ENCODE results near the gene FRMD4B.

FRMD4B gene

GRCh38 chr3:69142797-69143454 lies 243.0 kb downstream of the FRMD4B start:
- Histone ChIP-seq H3K36me3 (ENCODE audit: insufficient read depth, low read depth, low read length) (no peaks in the 10 kb centered on the region), H3K9me3 (ENCODE audit: insufficient read depth, low read depth, low read length) (no peaks in the 10 kb centered on the region), H3K4me3 (ENCODE audit: low read length) (no peak overlapping the region), H3K9ac (ENCODE audit: low read depth, low read length) (no peak overlapping the region), H3K27ac (ENCODE audit: low read length) (no peak overlapping the region), H3K27me3 (ENCODE audit: insufficient read depth, low read length) (peaks cover 90% of the 10 kb centered on the region), H3K4me1 (ENCODE audit: insufficient read depth, low read length) (peaks cover 7% of the 10 kb centered on the region; the same call in 1 of the 2 replicates)

- no peak overlapping the region for H3K9ac ChIP-seq (ENCODE audit: low read depth, low read length)
- H3K36me3 ChIP-seq (ENCODE audit: insufficient read depth, low read depth, low read length): no peaks in the 10 kb centered on the region
- peaks cover 7% of the 10 kb centered on the region; the same call in 1 of the 2 replicates for H3K4me1 ChIP-seq (ENCODE audit: insufficient read depth, low read length)
- no peak overlapping the region for H3K4me3 ChIP-seq (ENCODE audit: low read length)
- H3K27ac ChIP-seq (ENCODE audit: low read length): no peak overlapping the region
- no peaks in the 10 kb centered on the region for H3K9me3 ChIP-seq (ENCODE audit: insufficient read depth, low read depth, low read length)
- peaks cover 87% of the 10 kb centered on the region for H3K27me3 ChIP-seq (ENCODE audit: insufficient read depth, low read length)
These were observed 243.8 kb downstream of the FRMD4B start for GRCh38 chr3:69142090-69142489.

GRCh38 chr3:69141313-69141712 lies 244.6 kb downstream of the FRMD4B start:
- Histone ChIP-seq H3K9me3 (ENCODE audit: insufficient read depth, low read depth, low read length) (no peaks in the 10 kb centered on the region), H3K9ac (ENCODE audit: low read depth, low read length) (no peak overlapping the region), H3K4me3 (ENCODE audit: low read length) (no peak overlapping the region), H3K27me3 (ENCODE audit: insufficient read depth, low read length) (peaks cover 84% of the 10 kb centered on the region), H3K27ac (ENCODE audit: low read length) (no peak overlapping the region), H3K36me3 (ENCODE audit: insufficient read depth, low read depth, low read length) (no peaks in the 10 kb centered on the region), H3K4me1 (ENCODE audit: insufficient read depth, low read length) (peaks cover 7% of the 10 kb centered on the region; the same call in 1 of the 2 replicates)

GRCh38 chr3:69137412-69137811 lies 248.5 kb downstream of the FRMD4B start:
- Histone ChIP-seq H3K9ac (ENCODE audit: low read depth, low read length) (no peak overlapping the region), H3K27me3 (ENCODE audit: insufficient read depth, low read length) (peaks cover 50% of the 10 kb centered on the region), H3K4me3 (ENCODE audit: low read length) (no peak overlapping the region), H3K9me3 (ENCODE audit: insufficient read depth, low read depth, low read length) (no peaks in the 10 kb centered on the region), H3K27ac (ENCODE audit: low read length) (no peak overlapping the region), H3K36me3 (ENCODE audit: insufficient read depth, low read depth, low read length) (no peaks in the 10 kb centered on the region), H3K4me1 (ENCODE audit: insufficient read depth, low read length) (no peaks in the 10 kb centered on the region)

- Histone ChIP-seq H3K27ac (ENCODE audit: low read length) (no peak overlapping the region), H3K4me1 (ENCODE audit: insufficient read depth, low read length) (no peaks in the 10 kb centered on the region), H3K9ac (ENCODE audit: low read depth, low read length) (no peak overlapping the region), H3K36me3 (ENCODE audit: insufficient read depth, low read depth, low read length) (no peaks in the 10 kb centered on the region), H3K4me3 (ENCODE audit: low read length) (no peak overlapping the region), H3K9me3 (ENCODE audit: insufficient read depth, low read depth, low read length) (no peaks in the 10 kb centered on the region), H3K27me3 (ENCODE audit: insufficient read depth, low read length) (peaks cover 46% of the 10 kb centered on the region; the same call in 1 of the 2 replicates)
These were observed 248.9 kb downstream of the FRMD4B start for GRCh38 chr3:69137005-69137404.

GRCh38 chr3:69130689-69131088 lies 255.2 kb downstream of the FRMD4B start:
- no peaks in the 10 kb centered on the region for H3K27me3 ChIP-seq (ENCODE audit: insufficient read depth, low read length)
- H3K9ac ChIP-seq (ENCODE audit: low read depth, low read length): no peak overlapping the region
- no peak overlapping the region for H3K27ac ChIP-seq (ENCODE audit: low read length)
- no peaks in the 10 kb centered on the region for H3K4me1 ChIP-seq (ENCODE audit: insufficient read depth, low read length)
- H3K4me3 ChIP-seq (ENCODE audit: low read length): no peak overlapping the region
- H3K9me3 ChIP-seq (ENCODE audit: insufficient read depth, low read depth, low read length): no peaks in the 10 kb centered on the region
- no peaks in the 10 kb centered on the region for H3K36me3 ChIP-seq (ENCODE audit: insufficient read depth, low read depth, low read length)

GRCh38 chr3:69129531-69129930 lies 256.4 kb downstream of the FRMD4B start:
- H3K4me1 ChIP-seq (ENCODE audit: insufficient read depth, low read length): no peaks in the 10 kb centered on the region
- no peak overlapping the region for H3K9ac ChIP-seq (ENCODE audit: low read depth, low read length)
- H3K9me3 ChIP-seq (ENCODE audit: insufficient read depth, low read depth, low read length): no peaks in the 10 kb centered on the region
- H3K4me3 ChIP-seq (ENCODE audit: low read length): no peak overlapping the region
- no peaks in the 10 kb centered on the region for H3K36me3 ChIP-seq (ENCODE audit: insufficient read depth, low read depth, low read length)
- H3K27ac ChIP-seq (ENCODE audit: low read length): no peak overlapping the region
- H3K27me3 ChIP-seq (ENCODE audit: insufficient read depth, low read length): no peaks in the 10 kb centered on the region

GRCh38 chr3:69128509-69128908 lies 257.4 kb downstream of the FRMD4B start:
- H3K27ac ChIP-seq (ENCODE audit: low read length): no peak overlapping the region
- H3K4me1 ChIP-seq (ENCODE audit: insufficient read depth, low read length): no peaks in the 10 kb centered on the region
- no peak overlapping the region for H3K9ac ChIP-seq (ENCODE audit: low read depth, low read length)
- no peak overlapping the region for H3K4me3 ChIP-seq (ENCODE audit: low read length)
- no peaks in the 10 kb centered on the region for H3K36me3 ChIP-seq (ENCODE audit: insufficient read depth, low read depth, low read length)
- H3K27me3 ChIP-seq (ENCODE audit: insufficient read depth, low read length): no peaks in the 10 kb centered on the region
- no peaks in the 10 kb centered on the region for H3K9me3 ChIP-seq (ENCODE audit: insufficient read depth, low read depth, low read length)

GRCh38 chr3:69126999-69127398 lies 258.9 kb downstream of the FRMD4B start:
- Histone ChIP-seq H3K4me1 (ENCODE audit: insufficient read depth, low read length) (no peaks in the 10 kb centered on the region), H3K27ac (ENCODE audit: low read length) (no peak overlapping the region), H3K9ac (ENCODE audit: low read depth, low read length) (no peak overlapping the region)

GRCh38 chr3:69126216-69126615 lies 259.7 kb downstream of the FRMD4B start:
- no peaks in the 10 kb centered on the region for H3K4me1 ChIP-seq (ENCODE audit: insufficient read depth, low read length)

More at GRCh38 chr3:69126999-69127398, 258.9 kb downstream of the FRMD4B start:
- no peaks in the 10 kb centered on the region for H3K27me3 ChIP-seq (ENCODE audit: insufficient read depth, low read length)
- no peaks in the 10 kb centered on the region for H3K9me3 ChIP-seq (ENCODE audit: insufficient read depth, low read depth, low read length)
- H3K4me3 ChIP-seq (ENCODE audit: low read length): no peak overlapping the region
- no peaks in the 10 kb centered on the region for H3K36me3 ChIP-seq (ENCODE audit: insufficient read depth, low read depth, low read length)

GRCh38 chr3:69122403-69122802 lies 263.5 kb downstream of the FRMD4B start, which contains the start of gene LMOD3:
Gene LMOD3 (minus strand): TSS chr3:69122595. CDS start chr3:69122386, 209 bp downstream.
- Histone ChIP-seq H3K4me3 (ENCODE audit: low read length) (no peak within 1 kb of the TSS), H3K36me3 (ENCODE audit: insufficient read depth, low read depth, low read length) (no peaks in the 10 kb centered on the region), H3K9ac (ENCODE audit: low read depth, low read length) (no peak within 1 kb of the TSS), H3K27me3 (ENCODE audit: insufficient read depth, low read length) (no peaks in the 10 kb centered on the region), H3K27ac (ENCODE audit: low read length) (no peak within 1 kb of the TSS), H3K4me1 (ENCODE audit: insufficient read depth, low read length) (no peaks in the 10 kb centered on the region), H3K9me3 (ENCODE audit: insufficient read depth, low read depth, low read length) (no peaks in the 10 kb centered on the region)

More at GRCh38 chr3:69126216-69126615, 259.7 kb downstream of the FRMD4B start:
- H3K9me3 ChIP-seq (ENCODE audit: insufficient read depth, low read depth, low read length): no peaks in the 10 kb centered on the region
- H3K27ac ChIP-seq (ENCODE audit: low read length): no peak overlapping the region
- no peak overlapping the region for H3K4me3 ChIP-seq (ENCODE audit: low read length)
- H3K27me3 ChIP-seq (ENCODE audit: insufficient read depth, low read length): no peaks in the 10 kb centered on the region
- H3K9ac ChIP-seq (ENCODE audit: low read depth, low read length): no peak overlapping the region
- H3K36me3 ChIP-seq (ENCODE audit: insufficient read depth, low read depth, low read length): no peaks in the 10 kb centered on the region

GRCh38 chr3:69121950-69122349 lies 263.9 kb downstream of the FRMD4B start:
- H3K27ac ChIP-seq (ENCODE audit: low read length): no peak overlapping the region
- H3K36me3 ChIP-seq (ENCODE audit: insufficient read depth, low read depth, low read length): no peaks in the 10 kb centered on the region
- no peak overlapping the region for H3K9ac ChIP-seq (ENCODE audit: low read depth, low read length)
- H3K27me3 ChIP-seq (ENCODE audit: insufficient read depth, low read length): no peaks in the 10 kb centered on the region
- H3K9me3 ChIP-seq (ENCODE audit: insufficient read depth, low read depth, low read length): no peaks in the 10 kb centered on the region
- no peaks in the 10 kb centered on the region for H3K4me1 ChIP-seq (ENCODE audit: insufficient read depth, low read length)
- H3K4me3 ChIP-seq (ENCODE audit: low read length): no peak overlapping the region
